DMS153 (cell line): ENCODE results near the gene MGAT4A.
"Not testable (repeated sequence)": the region's sequence is repeated elsewhere in the genome, so short reads cannot be mapped to it uniquely, and the experiment has no call there.

Experiments used
- DNase-seq: peaks from one replicate; lab custom pipeline; 2025; lab: John Stamatoyannopoulos, UW

Gene MGAT4A

GRCh38 chr2:98730053-98730706, 752 bp downstream of the MGAT4A start:
- DNase-seq, result peak; percentile 55

GRCh38 chr2:98729652-98730051, 1.3 kb downstream of the MGAT4A start:
- DNase-seq, result no peak

- DNase-seq, result not testable (repeated sequence)
Measured at GRCh38 chr2:98728088-98728718, 2.7 kb downstream of the MGAT4A start.

- no peak for DNase-seq
Measured at GRCh38 chr2:98727369-98728087, 3.4 kb downstream of the MGAT4A start.

GRCh38 chr2:98726735-98727368, 4.1 kb downstream of the MGAT4A start:
- DNase-seq, result no peak

GRCh38 chr2:98726205-98726604, 4.7 kb downstream of the MGAT4A start:
- no peak for DNase-seq

GRCh38 chr2:98720286-98720685, 10.6 kb downstream of the MGAT4A start:
- DNase-seq, result no peak

- no peak for DNase-seq
Measured at GRCh38 chr2:98717621-98718020, 13.3 kb downstream of the MGAT4A start.

- no peak for DNase-seq
Measured at GRCh38 chr2:98716786-98717185, 14.1 kb downstream of the MGAT4A start.

GRCh38 chr2:98715812-98716451, 15.0 kb downstream of the MGAT4A start:
- DNase-seq, result no peak

- DNase-seq, result no peak
Measured at GRCh38 chr2:98713332-98714015, 17.5 kb downstream of the MGAT4A start.

- no peak for DNase-seq
Measured at GRCh38 chr2:98712145-98712544, 18.8 kb downstream of the MGAT4A start.

GRCh38 chr2:98711506-98711905, 19.4 kb downstream of the MGAT4A start:
- DNase-seq, result no peak

- DNase-seq, result no peak
Measured at GRCh38 chr2:98710734-98711133, 20.2 kb downstream of the MGAT4A start.

- no peak for DNase-seq
Measured at GRCh38 chr2:98709535-98709934, 21.4 kb downstream of the MGAT4A start.

GRCh38 chr2:98708396-98709186, 22.3 kb downstream of the MGAT4A start:
- no peak for DNase-seq

- DNase-seq, result no peak
Measured at GRCh38 chr2:98706591-98706990, 24.3 kb downstream of the MGAT4A start.

- no peak for DNase-seq
Measured at GRCh38 chr2:98705333-98705617, 25.7 kb downstream of the MGAT4A start.

- DNase-seq, result peak; percentile 85
Measured at GRCh38 chr2:98704499-98705332, 26.2 kb downstream of the MGAT4A start.

- no peak for DNase-seq
Measured at GRCh38 chr2:98703738-98704137, 27.2 kb downstream of the MGAT4A start.
